IMR-90 (cell line): ENCODE results near the gene KCNQ1. TPM values are rescaled to one million over a fixed set of nuclear protein-coding genes. Genes with fewer than 3 reads are reported as not detected.

Experiments
- ATAC-seq: fragments of 200-7000 bp; cut with Tn5 transposase; 2 replicates; pipeline ENCODE4 v1.9.1; 2020; ENCODE audit warnings: low read depth, mild to moderate bottlenecking, moderate library complexity
- BruUV-seq: library from RNA; stranded (reverse); fragments of 400-500 nt; replicated peaks from 2 replicates; lab custom pipeline; 2021; lab: Mats Ljungman, UMichigan
- CTCF ChIA-PET: fragments of 300-600 bp; formaldehyde crosslinking; extraction: SDS; loops from one replicate; lab custom pipeline; 2021; ENCODE audit warnings: antibody characterized with exemption; lab: Yijun Ruan, JAX
- POLR2A ChIA-PET: fragments of 300-600 bp; sonication (Branson Sonifier 250); formaldehyde crosslinking; loops from one replicate; lab custom pipeline; 2022; ENCODE audit warnings: antibody characterized with exemption; ENCODE audit not compliant: unreplicated experiment; lab: Charles Lee
- DNase-seq: peaks from one replicate; pipeline ENCODE4 v3.0.0; 2013
- H2AFZ ChIP-seq: replicated peaks from 2 replicates; pipeline ENCODE3; 2013; ENCODE audit warnings: low read length, mild to moderate bottlenecking; ENCODE audit not compliant: poor library complexity
- H2AK5ac ChIP-seq: 2 replicates; pipeline ENCODE4 v1.6.1; 2013; ENCODE audit warnings: low read depth, low read length, inconsistent platforms
- H2AK9ac ChIP-seq: replicated peaks from 2 replicates; pipeline ENCODE3; 2013; ENCODE audit warnings: mild to moderate bottlenecking, low read depth, low read length, moderate library complexity; ENCODE audit not compliant: poor library complexity
- H2BK120ac ChIP-seq: 2 replicates; pipeline ENCODE4 v1.6.1; 2013; ENCODE audit warnings: low read depth, low read length, inconsistent platforms
- H2BK15ac ChIP-seq: 3 replicates; pipeline ENCODE4 v1.6.1; 2013; ENCODE audit warnings: low read depth, low read length, inconsistent platforms
- H2BK20ac ChIP-seq: 2 replicates; pipeline ENCODE4 v1.6.1; 2013; ENCODE audit warnings: low read depth, mild to moderate bottlenecking, inconsistent platforms, low read length, moderate library complexity
- H2BK5ac ChIP-seq: 2 replicates; pipeline ENCODE4 v1.6.1; 2013; ENCODE audit warnings: mild to moderate bottlenecking, low read depth, low read length, inconsistent platforms; ENCODE audit not compliant: poor library complexity, severe bottlenecking
- H3K14ac ChIP-seq: replicated peaks from 2 replicates; pipeline ENCODE4 v1.6.1; 2013; ENCODE audit warnings: low read depth, low read length, inconsistent platforms
- H3K18ac ChIP-seq: 2 replicates; pipeline ENCODE4 v1.6.1; 2013; ENCODE audit warnings: low read depth, low read length, control low read depth
- H3K23ac ChIP-seq: 2 replicates; pipeline ENCODE4 v1.6.1; 2013; ENCODE audit warnings: low read depth, low read length, inconsistent platforms
- H3K27ac ChIP-seq: 2 replicates; pipeline ENCODE4 v1.5.1; 2013; ENCODE audit warnings: mild to moderate bottlenecking, control low read depth, low read length; ENCODE audit not compliant: insufficient read depth
- H3K27me3 ChIP-seq: 2 replicates; pipeline ENCODE4 v1.6.1; 2013; ENCODE audit warnings: low read length; ENCODE audit not compliant: control insufficient read depth, insufficient read depth
- H3K36me3 ChIP-seq: 2 replicates; pipeline ENCODE4 v1.6.1; 2013; ENCODE audit warnings: low read length, mixed read lengths; ENCODE audit not compliant: control insufficient read depth, insufficient read depth
- H3K4ac ChIP-seq: 2 replicates; pipeline ENCODE4 v1.6.1; 2013; ENCODE audit warnings: low read depth, low read length, inconsistent platforms
- H3K4me1 ChIP-seq: 2 replicates; pipeline ENCODE4 v1.6.1; 2013; ENCODE audit warnings: low read length, mixed read lengths; ENCODE audit not compliant: control insufficient read depth, insufficient read depth
- H3K4me2 ChIP-seq: 2 replicates; pipeline ENCODE4 v1.6.1; 2013; ENCODE audit warnings: low read depth, mild to moderate bottlenecking, control low read depth, low read length, moderate library complexity
- H3K4me3 ChIP-seq: 2 replicates; pipeline ENCODE4 v1.5.1; 2013; ENCODE audit warnings: low read depth, mild to moderate bottlenecking, control low read depth, low read length, moderate library complexity; ENCODE audit not compliant: insufficient read depth
- H3K56ac ChIP-seq: 2 replicates; pipeline ENCODE4 v1.6.1; 2013; ENCODE audit warnings: low read length, inconsistent platforms; ENCODE audit not compliant: insufficient read depth; ENCODE audit errors: extremely low read depth
- H3K79me1 ChIP-seq, 2 experiments: 2 replicates each; pipeline ENCODE4 v1.6.1; 2013; ENCODE audit warnings: low read length in 2 of 2, inconsistent platforms in 1 of 2, low read depth in 1 of 2
- H3K9ac ChIP-seq: 2 replicates; pipeline ENCODE4 v1.6.1; 2013; ENCODE audit warnings: low read depth, low read length, control low read depth
- H3K9me1 ChIP-seq: 2 replicates; pipeline ENCODE4 v1.6.1; 2013; ENCODE audit warnings: low read length, inconsistent platforms; ENCODE audit not compliant: insufficient read depth
- H3K9me3 ChIP-seq: 2 replicates; pipeline ENCODE4 v1.6.1; 2013; ENCODE audit warnings: low read length; ENCODE audit not compliant: control insufficient read depth, insufficient read depth
- H4K20me1 ChIP-seq: 2 replicates; pipeline ENCODE4 v1.6.1; 2013; ENCODE audit warnings: low read length, inconsistent platforms; ENCODE audit not compliant: insufficient read depth
- H4K5ac ChIP-seq: 2 replicates; pipeline ENCODE4 v1.6.1; 2013; ENCODE audit warnings: mild to moderate bottlenecking, low read depth, low read length, control low read depth
- H4K8ac ChIP-seq, 2 experiments: 2 replicates each; pipeline ENCODE4 v1.6.1; 2013; ENCODE audit warnings: low read depth in 2 of 2, low read length in 2 of 2, control low read depth in 1 of 2, inconsistent platforms in 1 of 2
- H4K91ac ChIP-seq: 2 replicates; pipeline ENCODE4 v1.6.1; 2013; ENCODE audit warnings: low read depth, low read length, inconsistent platforms; ENCODE audit not compliant: insufficient read depth
- CEBPB ChIP-seq: IDR thresholded peaks from 2 replicates; pipeline ENCODE4 v1.6.1; 2012; ENCODE audit warnings: low read depth, low read length, improper control_type of control experiment
- MXI1 ChIP-seq: IDR thresholded peaks from 2 replicates; pipeline ENCODE4 v1.6.1; 2012; ENCODE audit warnings: low read depth, mild to moderate bottlenecking, low read length, moderate library complexity, borderline replicate concordance
- RCOR1 ChIP-seq: IDR thresholded peaks from 2 replicates; pipeline ENCODE4 v1.6.1; 2012; ENCODE audit warnings: mild to moderate bottlenecking, low read length, improper control_type of control experiment; ENCODE audit not compliant: insufficient replicate concordance
- RFX5 ChIP-seq: IDR thresholded peaks from 2 replicates; pipeline ENCODE4 v1.8.0; 2012; ENCODE audit warnings: low read depth, mild to moderate bottlenecking, low read length, moderate library complexity
- WGBS, 2 experiments: methylation state at CpG; one replicate each; pipeline versions ENCODE4 v1.1.5 to v1.1.7; 2013; ENCODE audit warnings: missing lambda C conversion rate in 2 of 2; ENCODE audit not compliant: insufficient read length in 1 of 2; ENCODE audit errors: extremely low coverage in 2 of 2; 5-methylcytosine and 5-hydroxymethylcytosine counted together
- dilution Hi-C: fragments of 300-500 bp; cut with HindIII; formaldehyde crosslinking; loops from one replicate; pipeline ENCODE4 v1.14.3; 2018; ENCODE audit warnings: low sequenced_read_pairs; ENCODE audit not compliant: unreplicated experiment
- in situ Hi-C: fragments of 300-500 bp; cut with MboI; formaldehyde crosslinking; loops from 3 replicates; pipeline ENCODE4 v1.14.3; 2019; ENCODE audit warnings: low sequenced_read_pairs, inconsistent platforms, mixed read lengths
- intact Hi-C: fragments of 100-400 bp; cut with micrococcal nuclease; formaldehyde crosslinking; loops from 2 replicates; pipeline ENCODE4 v1.10.0; 2022
- polyA plus RNA-seq, 3 experiments: library from polyadenylated mRNA; depleted of rRNA; stranded (reverse); fragments of >200 nt; gene quantifications; 2 replicates each; pipeline ENCODE4 v1.2.3, GENCODE V29; 2012; ENCODE audit warnings: low replicate concordance in 1 of 3
- total RNA-seq: library from RNA; depleted of rRNA; stranded (reverse); fragments of >200 nt; gene quantifications from 2 replicates; pipeline ENCODE4 v1.2.3, GENCODE V29; 2012

Gene KCNQ1
- total and polyA plus RNA-seq, 2 of the 4 experiments (the other 2 are of a cell fraction), result 0.07 TPM; not detected in 1

DNA sequence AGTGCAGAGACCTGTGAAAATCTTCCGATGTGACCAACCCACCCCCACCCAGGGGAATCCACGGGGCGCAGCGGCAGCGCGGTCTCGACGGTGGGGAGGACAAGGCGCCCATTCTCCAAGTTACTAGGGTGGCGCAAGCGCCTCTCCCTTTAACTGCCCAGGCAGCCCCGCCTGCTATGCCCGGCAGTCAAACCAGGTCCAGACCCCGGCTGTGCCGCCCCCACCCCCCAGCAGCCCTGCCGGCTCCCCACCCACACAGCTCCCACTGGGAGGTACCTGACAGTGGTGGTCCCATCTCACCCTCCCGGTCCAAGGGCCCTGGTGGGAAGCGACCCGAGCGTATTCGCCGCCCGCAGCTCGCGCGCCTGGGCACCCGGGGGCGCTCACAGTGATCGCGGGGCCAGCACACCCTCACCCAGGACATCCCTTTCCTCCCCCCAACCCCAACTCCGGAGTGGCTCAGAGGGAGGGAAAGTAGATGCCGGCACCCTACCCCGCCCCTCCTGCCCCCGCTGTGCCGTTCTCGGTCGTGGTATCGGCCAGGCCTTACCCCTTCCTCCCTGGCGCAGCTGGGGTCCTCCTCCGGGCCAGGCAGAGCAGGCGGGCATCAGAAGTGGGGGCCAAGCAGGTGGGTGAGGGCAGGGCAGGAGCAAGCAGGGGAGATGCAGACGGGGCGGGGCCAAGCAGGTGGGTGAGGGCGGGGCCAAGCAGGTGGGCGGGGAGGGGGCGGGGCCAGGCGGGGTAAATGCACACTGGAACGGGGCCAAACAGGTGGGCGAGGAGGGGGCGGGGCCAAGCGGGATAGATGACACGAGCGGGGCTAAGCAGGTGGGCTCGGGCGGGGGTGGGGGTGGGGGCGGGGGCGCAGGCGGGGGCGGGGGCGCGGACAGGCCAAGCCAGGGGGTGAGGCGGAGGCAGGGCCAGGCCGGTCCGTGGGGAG, 657 bp upstream of the KCNQ1 start, which contains the start of gene TRPM5:
Gene TRPM5 (minus strand): TSS at position 634 of the 940 bp plus-strand sequence. CDS start 21,478 bp downstream, outside the sequence.
- H3K4me2 ChIP-seq, result no peak within 1 kb of the TSS
- H2BK5ac ChIP-seq, result no peak within 1 kb of the TSS
- BruUV-seq, result no TSS peak
- no peak for ATAC-seq
- H3K4ac ChIP-seq, result no peak within 1 kb of the TSS
- intact Hi-C loops, result no loop called here
- ChIA-PET CTCF (interaction anchor here (0.9 kb wide), 1 partner anchor 89 kb away, joined by 4 read pairs; no protein-coding TSS in a partner anchor), POLR2A (no interaction called here)
- H2AFZ ChIP-seq, result peak within 1 kb of the TSS; percentile 63
- H4K91ac ChIP-seq, result no peak within 1 kb of the TSS
- H3K14ac ChIP-seq, result no peak within 1 kb of the TSS
- no peak within 1 kb of the TSS for H2BK20ac ChIP-seq
- no peak within 1 kb of the TSS for H3K56ac ChIP-seq
- no peaks in the 10 kb centered on the region for H3K9me1 ChIP-seq
- no peak within 1 kb of the TSS for H3K27ac ChIP-seq
- H3K4me1 ChIP-seq, result no peaks in the 10 kb centered on the region
- no peak within 1 kb of the TSS for H4K8ac ChIP-seq
- H4K5ac ChIP-seq, result no peak within 1 kb of the TSS
- no peak within 1 kb of the TSS for H2AK9ac ChIP-seq
- WGBS, 2 experiments, result 39% methylated on average over 7 of the region's 64 CpGs; no CpG with 5 or more reads in 1 of the 2 experiments
- DNase-seq, result no peak
- dilution Hi-C loops, result no loop called here
- in situ Hi-C loops, result no loop called here
- H2BK120ac ChIP-seq, result no peak within 1 kb of the TSS
- H3K23ac ChIP-seq, result no peak within 1 kb of the TSS
- H2BK15ac ChIP-seq, result no peak within 1 kb of the TSS
- no peak within 1 kb of the TSS for H3K18ac ChIP-seq
- H3K36me3 ChIP-seq, result no peaks in the 10 kb centered on the region
- no peak within 1 kb of the TSS for H3K4me3 ChIP-seq
- H4K20me1 ChIP-seq, result no peaks in the 10 kb centered on the region
- H3K9me3 ChIP-seq, result no peaks in the 10 kb centered on the region; the same call in 1 of the 2 replicates
- H3K9ac ChIP-seq, result no peak within 1 kb of the TSS
- H2AK5ac ChIP-seq, result no peak within 1 kb of the TSS
- TF ChIP-seq CEBPB (no peak), RCOR1 (no peak), RFX5 (no peak), MXI1 (no peak)
- peaks cover 52% of the 10 kb centered on the region for H3K27me3 ChIP-seq
- no peaks in the 10 kb centered on the region for H3K79me1 ChIP-seq
